Activated CD8-positive, alpha-beta memory T cell treated with anti-CD3 and anti-CD28 coated beads for 48 hours (primary cell): Measurements from ENCODE around the gene LINC01488.

Experiments used
- DNase-seq, 3 experiments: peaks; one replicate each; pipeline ENCODE4 v3.0.0-alpha.2; 2020; ENCODE audit warnings: low read depth in 2 of 3, low spot score in 2 of 3

Gene LINC01488

DNA sequence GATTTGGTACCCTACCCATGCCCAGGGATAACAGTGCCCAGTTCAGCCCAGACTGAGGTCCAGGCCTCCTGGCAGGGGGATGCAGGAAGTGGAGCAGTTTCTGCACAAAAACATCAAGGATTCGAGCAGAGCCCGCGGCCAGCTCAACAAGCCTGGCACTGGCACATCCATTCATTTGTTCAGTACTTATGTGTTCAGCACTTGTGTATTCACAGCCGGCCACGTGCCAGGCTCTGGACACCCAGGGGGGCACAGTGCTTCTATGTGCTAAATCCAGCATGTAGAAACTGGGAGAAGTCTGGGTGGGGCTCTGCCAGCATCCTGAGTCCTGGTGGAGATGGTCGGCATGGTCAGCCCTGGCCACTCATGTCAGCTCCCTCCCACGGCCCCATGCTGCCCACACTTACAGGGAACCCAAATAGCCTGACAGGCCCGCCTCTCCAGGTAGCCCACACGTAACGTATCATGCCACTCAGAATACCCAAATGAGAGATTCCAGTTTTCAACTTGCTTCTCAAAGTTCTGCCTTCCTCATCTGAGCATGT lies 28.5 kb downstream of the LINC01488 start:
- no peak for DNase-seq

- DNase-seq: no peak
Observed at GRCh38 chr11:69510471-69511357, 29.3 kb downstream of the LINC01488 start.

GRCh38 chr11:69511358-69512055 lies 30.0 kb downstream of the LINC01488 start:
- DNase-seq: no peak

- DNase-seq: no peak
Observed at GRCh38 chr11:69512136-69512535, 30.7 kb downstream of the LINC01488 start.

DNA sequence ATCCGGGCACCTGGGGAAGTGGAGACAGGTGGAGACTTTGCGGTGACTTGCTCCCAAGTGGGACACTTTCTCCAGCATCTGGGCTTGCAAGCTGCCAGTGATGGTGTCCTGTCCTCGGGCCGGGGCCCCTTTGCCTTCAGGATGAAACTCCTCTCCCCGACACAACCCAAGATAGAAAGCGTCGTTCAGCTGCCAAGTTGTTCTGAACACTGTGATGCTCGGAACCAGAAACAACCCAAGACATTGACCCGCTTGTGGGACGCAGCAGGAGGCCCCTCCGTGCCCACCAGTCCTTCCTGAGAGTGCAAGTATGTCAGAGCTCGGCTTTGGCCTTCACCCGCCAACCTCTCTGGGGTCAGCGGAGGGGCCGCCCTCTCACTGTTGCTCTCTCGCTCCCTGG lies 31.3 kb downstream of the LINC01488 start:
- DNase-seq: no peak

GRCh38 chr11:69513196-69513595 lies 31.7 kb downstream of the LINC01488 start:
- no peak for DNase-seq

GRCh38 chr11:69513663-69514224 lies 32.3 kb downstream of the LINC01488 start:
- no peak for DNase-seq

GRCh38 chr11:69514771-69515170 lies 33.3 kb downstream of the LINC01488 start:
- no peak for DNase-seq

GRCh38 chr11:69515271-69516245 lies 34.1 kb downstream of the LINC01488 start:
- no peak for DNase-seq

- DNase-seq: no peak
Observed at GRCh38 chr11:69516526-69516925, 35.1 kb downstream of the LINC01488 start.

GRCh38 chr11:69518081-69518950 lies 36.9 kb downstream of the LINC01488 start:
- DNase-seq: no peak

DNA sequence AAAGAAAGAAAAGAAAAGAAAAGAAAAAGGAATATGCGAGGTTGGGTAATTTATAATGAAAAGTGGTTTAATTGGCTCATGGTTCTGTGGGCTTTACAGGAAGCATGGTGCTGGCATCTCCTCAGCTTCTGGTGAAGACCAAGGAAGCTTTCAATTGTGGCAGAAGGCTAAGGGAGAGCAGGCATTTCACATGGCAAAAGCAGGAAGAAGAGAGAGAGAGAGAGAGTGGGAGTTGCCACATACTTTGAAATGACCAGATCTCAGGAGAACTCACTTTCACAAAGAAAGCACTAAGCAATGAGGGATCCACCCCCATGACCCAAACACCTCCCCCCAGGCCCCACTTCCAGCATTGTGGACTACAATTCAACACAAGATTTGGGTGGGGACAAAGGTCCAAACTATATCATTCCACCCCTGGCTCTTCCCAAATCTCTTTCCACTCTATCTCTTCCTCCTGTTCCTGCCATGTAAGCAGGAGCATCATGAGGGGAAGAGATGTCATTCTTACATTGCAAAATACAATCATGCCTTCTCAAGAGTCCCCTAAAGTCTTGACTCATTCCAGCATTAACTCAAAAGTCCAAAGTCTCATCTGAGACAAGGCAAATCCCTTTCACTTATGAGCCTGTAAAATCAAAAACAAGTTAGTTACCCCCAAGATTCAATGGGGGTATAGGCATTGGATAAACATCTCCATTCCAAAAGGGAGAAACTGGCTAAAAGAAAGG lies 38.9 kb downstream of the LINC01488 start:
- no peak for DNase-seq

- no peak for DNase-seq
Observed at GRCh38 chr11:69521457-69521856, 40.0 kb downstream of the LINC01488 start.

DNA sequence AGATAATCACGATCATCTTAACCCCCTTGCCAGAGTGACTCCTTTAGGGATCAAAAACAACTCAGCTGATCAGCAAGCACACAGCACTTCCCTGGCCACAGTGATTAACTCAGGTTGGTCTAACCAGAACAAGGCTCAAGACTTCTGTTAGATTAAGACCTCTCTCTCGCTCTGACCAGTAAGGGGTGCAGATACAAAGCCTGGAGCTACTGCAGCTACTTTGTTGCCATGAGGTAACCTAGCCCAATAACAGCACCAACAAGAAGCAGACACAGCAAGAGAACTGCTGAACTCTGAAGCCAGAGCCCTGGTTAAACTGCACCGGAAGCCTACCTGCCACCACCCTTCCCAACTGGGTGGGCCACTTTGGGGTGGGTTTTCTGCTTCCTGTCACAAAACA lies 42.0 kb downstream of the LINC01488 start:
- no peak for DNase-seq

GRCh38 chr11:69524291-69524882 lies 42.9 kb downstream of the LINC01488 start:
- DNase-seq: no peak

- DNase-seq: no peak
Observed at GRCh38 chr11:69524991-69525411, 43.5 kb downstream of the LINC01488 start.

GRCh38 chr11:69525516-69526452 lies 44.3 kb downstream of the LINC01488 start:
- DNase-seq: no peak

GRCh38 chr11:69526453-69526810 lies 45.0 kb downstream of the LINC01488 start:
- no peak for DNase-seq
